Measurements from ENCODE around the gene ASZ1.

DNA sequence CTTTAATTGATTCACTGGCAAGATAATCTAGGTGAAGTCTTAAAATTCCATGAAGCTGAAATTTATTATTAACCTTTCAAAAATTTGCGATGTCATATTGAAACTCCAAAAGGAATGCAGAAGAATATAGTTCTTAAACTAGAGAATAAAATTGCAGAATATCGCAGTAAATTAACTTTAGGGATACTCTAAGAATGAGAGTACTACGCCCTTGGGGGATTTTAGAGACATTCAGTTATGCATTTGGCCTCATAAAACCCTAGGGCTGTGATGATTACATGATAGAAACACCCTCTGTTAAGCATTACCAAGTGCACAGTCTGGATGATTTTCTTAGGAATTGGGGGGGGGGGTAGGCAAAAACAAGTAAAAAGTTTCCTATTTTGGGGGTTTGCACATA lies 108.1 kb downstream of the ASZ1 start:
- TF ChIP-seq CTCF (conservative IDR thresholded peaks at IDR 0.05; ENCODE audit: low read depth, low read length), result no peak
- no peak for TF ChIP-seq POLR2A (IDR thresholded peaks at IDR 0.05; ENCODE audit: low read depth, low read length)
